CD4-positive, alpha-beta T cell treated with Interleukin-4 for 1 hour (primary cell): ENCODE measurements around the gene XYLT1.
"Not testable (repeated sequence)": the region's sequence is repeated elsewhere in the genome, so short reads cannot be mapped to it uniquely, and the experiment has no call there.

Experiments used
- DNase-seq, 2 donors: peaks; one replicate each; pipeline ENCODE4 v3.0.0-alpha.2; 2020 to 2022

XYLT1 gene

GRCh38 chr16:17329391-17329790, 141.4 kb downstream of the XYLT1 start:
- no peak for DNase-seq

GRCh38 chr16:17328932-17329331, 141.8 kb downstream of the XYLT1 start:
- DNase-seq: no peak

GRCh38 chr16:17327664-17328335, 143.0 kb downstream of the XYLT1 start:
- no peak for DNase-seq

- no peak for DNase-seq
These were observed 145.2 kb downstream of the XYLT1 start for GRCh38 chr16:17325476-17326143.

- no peak for DNase-seq
These were observed 146.3 kb downstream of the XYLT1 start for GRCh38 chr16:17324451-17324850.

GRCh38 chr16:17323171-17323570, 147.6 kb downstream of the XYLT1 start:
- DNase-seq: no peak

- DNase-seq: peak in 1 of 2 donors; percentile 18
These were observed 148.9 kb downstream of the XYLT1 start for GRCh38 chr16:17321824-17322223.

- no peak for DNase-seq
These were observed 150.8 kb downstream of the XYLT1 start for GRCh38 chr16:17320009-17320408.

GRCh38 chr16:17318238-17318637, 152.5 kb downstream of the XYLT1 start:
- DNase-seq: peak in 1 of 2 donors; percentile 17

GRCh38 chr16:17316005-17316404, 154.8 kb downstream of the XYLT1 start:
- no peak for DNase-seq

GRCh38 chr16:17313793-17314547, 156.8 kb downstream of the XYLT1 start:
- DNase-seq: no peak

- DNase-seq: no peak
These were observed 157.6 kb downstream of the XYLT1 start for GRCh38 chr16:17313085-17313611.

GRCh38 chr16:17312094-17312710, 158.6 kb downstream of the XYLT1 start:
- no peak for DNase-seq

- DNase-seq: no peak
These were observed 159.2 kb downstream of the XYLT1 start for GRCh38 chr16:17311333-17312093.

GRCh38 chr16:17309510-17309909, 161.2 kb downstream of the XYLT1 start:
- DNase-seq: no peak

- no peak for DNase-seq
These were observed 162.6 kb downstream of the XYLT1 start for GRCh38 chr16:17308186-17308585.

GRCh38 chr16:17307504-17307903, 163.3 kb downstream of the XYLT1 start:
- DNase-seq: no peak

GRCh38 chr16:17306745-17307144, 164.0 kb downstream of the XYLT1 start:
- DNase-seq: no peak

- DNase-seq: not testable (repeated sequence)
These were observed 164.5 kb downstream of the XYLT1 start for GRCh38 chr16:17306211-17306610.

- DNase-seq: peak in 1 of 2 donors; percentile 10
These were observed 165.1 kb downstream of the XYLT1 start for GRCh38 chr16:17305694-17306093.

- no peak for DNase-seq
These were observed 166.2 kb downstream of the XYLT1 start for GRCh38 chr16:17304491-17305119.

- DNase-seq: no peak
These were observed 166.7 kb downstream of the XYLT1 start for GRCh38 chr16:17304106-17304490.
